ENCODE data around the gene TRIM13. TPM values are rescaled to one million over a fixed set of nuclear protein-coding genes. Genes with fewer than 3 reads are reported as not detected.

Gene TRIM13
- total and polyA plus RNA-seq, 2 experiments from 2014 or later = 18.1 to 24.0 TPM

GRCh38 chr13:50033725-50034124 lies 36.9 kb downstream of the TRIM13 start:
- H3K4me3 ChIP-seq = no peak overlapping the region
- no peaks in the 10 kb centered on the region for H3K79me2 ChIP-seq
- H4K20me1 ChIP-seq (ENCODE audit: insufficient read depth, poor library complexity, severe bottlenecking) = no peaks in the 10 kb centered on the region
- no peak overlapping the region for H3K4me2 ChIP-seq
- no peak for TF ChIP-seq EZH2 (IDR thresholded peaks at IDR 0.05; ENCODE audit: borderline replicate concordance)
- no peak overlapping the region for H3K27ac ChIP-seq
- no peaks in the 10 kb centered on the region for H3K36me3 ChIP-seq (replicated peaks; ENCODE audit: insufficient read depth, low read depth)
- DNase-seq (ENCODE audit: low spot score) = no peak
- H2AFZ ChIP-seq = no peak overlapping the region
- no peaks in the 10 kb centered on the region for H3K9me3 ChIP-seq (ENCODE audit: low read depth)
- no peaks in the 10 kb centered on the region for H3K4me1 ChIP-seq (ENCODE audit: insufficient read depth)
- H3K27me3 ChIP-seq = no peaks in the 10 kb centered on the region
- H3K9me2 ChIP-seq (replicated peaks; ENCODE audit: insufficient read depth) = no peaks in the 10 kb centered on the region

GRCh38 chr13:50037788-50038187 lies 40.9 kb downstream of the TRIM13 start:
- Histone ChIP-seq H3K9me3 (ENCODE audit: low read depth) (no peaks in the 10 kb centered on the region), H3K4me2 (no peak overlapping the region), H2AFZ (no peak overlapping the region), H3K4me1 (ENCODE audit: insufficient read depth) (no peaks in the 10 kb centered on the region), H3K27ac (no peak overlapping the region), H3K9me2 (replicated peaks; ENCODE audit: insufficient read depth) (no peaks in the 10 kb centered on the region), H3K4me3 (no peak overlapping the region), H4K20me1 (ENCODE audit: insufficient read depth, poor library complexity, severe bottlenecking) (no peaks in the 10 kb centered on the region), H3K79me2 (no peaks in the 10 kb centered on the region), H3K27me3 (no peaks in the 10 kb centered on the region), H3K36me3 (replicated peaks; ENCODE audit: insufficient read depth, low read depth) (no peaks in the 10 kb centered on the region)
- no peak for DNase-seq (ENCODE audit: low spot score)
- TF ChIP-seq EZH2phosphoT487 (IDR thresholded peaks at IDR 0.05; ENCODE audit: low read depth, severe bottlenecking, unreplicated experiment) (no peak), CTCF (IDR thresholded peaks at IDR 0.05; ENCODE audit: poor library complexity) (no peak), EZH2 (IDR thresholded peaks at IDR 0.05; ENCODE audit: borderline replicate concordance) (no peak)

- Histone ChIP-seq H3K79me2 (no peaks in the 10 kb centered on the region), H3K9me3 (ENCODE audit: low read depth) (no peaks in the 10 kb centered on the region), H4K20me1 (ENCODE audit: insufficient read depth, poor library complexity, severe bottlenecking) (no peaks in the 10 kb centered on the region), H3K27me3 (no peaks in the 10 kb centered on the region), H3K4me2 (no peak overlapping the region), H3K4me3 (no peak overlapping the region), H3K4me1 (ENCODE audit: insufficient read depth) (no peaks in the 10 kb centered on the region), H3K27ac (no peak overlapping the region), H2AFZ (no peak overlapping the region), H3K36me3 (replicated peaks; ENCODE audit: insufficient read depth, low read depth) (no peaks in the 10 kb centered on the region), H3K9me2 (replicated peaks; ENCODE audit: insufficient read depth) (no peaks in the 10 kb centered on the region)
- TF ChIP-seq EZH2phosphoT487 (IDR thresholded peaks at IDR 0.05; ENCODE audit: low read depth, severe bottlenecking, unreplicated experiment) = no peak
- TF ChIP-seq EZH2 (IDR thresholded peaks at IDR 0.05; ENCODE audit: borderline replicate concordance) = no peak
- no peak for TF ChIP-seq CTCF (IDR thresholded peaks at IDR 0.05; ENCODE audit: poor library complexity)
- no peak for DNase-seq (ENCODE audit: low spot score)
- 96% methylated on average over 6 of the region's 6 CpGs for WGBS (ENCODE audit: low lambda C conversion rate, missing lambda C conversion rate)
Measured at GRCh38 chr13:50038266-50038665, 41.4 kb downstream of the TRIM13 start.

GRCh38 chr13:50052478-50052877 lies 55.6 kb downstream of the TRIM13 start:
- H3K4me1 ChIP-seq (ENCODE audit: insufficient read depth) = no peaks in the 10 kb centered on the region
- H3K36me3 ChIP-seq (replicated peaks; ENCODE audit: insufficient read depth, low read depth) = no peaks in the 10 kb centered on the region
- 96% methylated on average over 4 of the region's 4 CpGs for WGBS (ENCODE audit: low lambda C conversion rate, missing lambda C conversion rate)
- H3K4me2 ChIP-seq = no peak overlapping the region
- no peaks in the 10 kb centered on the region for H3K9me3 ChIP-seq (ENCODE audit: low read depth)
- H2AFZ ChIP-seq = no peak overlapping the region
- peaks cover 2% of the 10 kb centered on the region for H3K79me2 ChIP-seq
- H3K4me3 ChIP-seq = no peak overlapping the region
- TF ChIP-seq EZH2 (IDR thresholded peaks at IDR 0.05; ENCODE audit: borderline replicate concordance) (no peak), EZH2phosphoT487 (IDR thresholded peaks at IDR 0.05; ENCODE audit: low read depth, severe bottlenecking, unreplicated experiment) (no peak), CTCF (IDR thresholded peaks at IDR 0.05; ENCODE audit: poor library complexity) (no peak)
- no peaks in the 10 kb centered on the region for H4K20me1 ChIP-seq (ENCODE audit: insufficient read depth, poor library complexity, severe bottlenecking)
- no peak overlapping the region for H3K27ac ChIP-seq
- H3K27me3 ChIP-seq = no peaks in the 10 kb centered on the region
- no peak for DNase-seq (ENCODE audit: low spot score)
- no peaks in the 10 kb centered on the region for H3K9me2 ChIP-seq (replicated peaks; ENCODE audit: insufficient read depth)
